Measurements from ENCODE around the gene LAMB1. TPM values are rescaled to one million over a fixed set of nuclear protein-coding genes. Genes with fewer than 3 reads are reported as not detected.

The LAMB1 gene
- total and polyA plus RNA-seq, 2 of the 13 experiments (the other 11 are each of a cell fraction or from before 2014, with no cell fraction given) = 109 to 124 TPM

- no peak for TF ChIP-seq PRPF4 (IDR thresholded peaks at IDR 0.05; ENCODE audit: low read depth, low read length, poor library complexity, severe bottlenecking)
- no peak for TF ChIP-seq TOPORS (CRISPR knock-in tag; IDR thresholded peaks at IDR 0.05)
- TF ChIP-seq ZSCAN29 (CRISPR knock-in tag; conservative IDR thresholded peaks at IDR 0.05) = no peak
- TF ChIP-seq ZBTB10 (CRISPR knock-in tag; IDR thresholded peaks at IDR 0.05; ENCODE audit: borderline replicate concordance) = no peak
- no peak for TF ChIP-seq MTF2 (CRISPR knock-in tag; IDR thresholded peaks at IDR 0.05; ENCODE audit: borderline replicate concordance)
- TF ChIP-seq CBX1 (IDR thresholded peaks at IDR 0.05; ENCODE audit: low read depth) = no peak
- TF ChIP-seq THRA (CRISPR knock-in tag; IDR thresholded peaks at IDR 0.05; ENCODE audit: borderline replicate concordance) = no peak
- no peak for TF ChIP-seq THAP8 (CRISPR knock-in tag; IDR thresholded peaks at IDR 0.05; ENCODE audit: borderline replicate concordance)
- TF ChIP-seq ZNF792 (CRISPR knock-in tag; IDR thresholded peaks at IDR 0.05) = no peak
- peak; percentile 49; the same call in 1 of the 2 replicates for TF ChIP-seq ARNTL (CRISPR knock-in tag; IDR thresholded peaks at IDR 0.05)
- TF ChIP-seq U2AF2 (IDR thresholded peaks at IDR 0.05; ENCODE audit: low read depth, low read length) = no peak
- TF ChIP-seq ZNF263 (CRISPR knock-in tag; IDR thresholded peaks at IDR 0.05) = no peak
- TF ChIP-seq ZNF570 (CRISPR knock-in tag; IDR thresholded peaks at IDR 0.05; ENCODE audit: borderline replicate concordance) = no peak
- peak; percentile 76 for TF ChIP-seq PPARG (CRISPR knock-in tag; conservative IDR thresholded peaks at IDR 0.05)
- TF ChIP-seq ZNF576 (CRISPR knock-in tag; IDR thresholded peaks at IDR 0.05) = no peak
- no peak for TF ChIP-seq ZKSCAN5 (CRISPR knock-in tag; IDR thresholded peaks at IDR 0.05)
- TF ChIP-seq PBX3 (CRISPR knock-in tag; IDR thresholded peaks at IDR 0.05; ENCODE audit: borderline replicate concordance) = no peak
- peak; percentile 40; the same call in 1 of the 2 replicates for TF ChIP-seq HNF1A (IDR thresholded peaks at IDR 0.05; ENCODE audit: low read depth)
- peak; percentile 76; the same call in 1 of the 2 replicates for TF ChIP-seq HNF1A (CRISPR knock-in tag; IDR thresholded peaks at IDR 0.05; ENCODE audit: borderline replicate concordance)
- no peak for TF ChIP-seq ZFP62 (CRISPR knock-in tag; IDR thresholded peaks at IDR 0.05)
- peak; percentile 58; the same call in 1 of the 2 replicates for TF ChIP-seq ZNF292 (CRISPR knock-in tag; IDR thresholded peaks at IDR 0.05; ENCODE audit: borderline replicate concordance, low read depth)
These were observed 30.9 kb downstream of the LAMB1 start (continued) for GRCh38 chr7:107972075-107972482.

Data from HepG2 (cell line).